H9 (cell line): ENCODE measurements around the gene NKIRAS1. TPM values are rescaled to one million over a fixed set of nuclear protein-coding genes. Genes with fewer than 3 reads are reported as not detected.

Experiments used
- DNase-seq: peaks from one replicate; pipeline ENCODE4 v3.0.0-alpha.2; 2017
- H2AFZ ChIP-seq: one replicate; pipeline ENCODE4 v1.6.1; 2013; ENCODE audit warnings: mild to moderate bottlenecking, low read length, control low read depth, moderate library complexity
- H2AK5ac ChIP-seq: 2 replicates; pipeline ENCODE4 v1.6.1; 2013; ENCODE audit warnings: low read length, control low read depth, mixed read lengths; ENCODE audit not compliant: insufficient read length
- H2BK120ac ChIP-seq: one replicate; pipeline ENCODE4 v1.6.1; 2013; ENCODE audit warnings: low read depth, mild to moderate bottlenecking, low read length, control low read depth, inconsistent platforms; ENCODE audit not compliant: poor library complexity, severe bottlenecking
- H2BK12ac ChIP-seq: 2 replicates; pipeline ENCODE4 v1.6.1; 2013; ENCODE audit warnings: low read length, control low read depth, mixed read lengths, low read depth; ENCODE audit not compliant: insufficient read length
- H2BK15ac ChIP-seq: 2 replicates; pipeline ENCODE4 v1.6.1; 2013; ENCODE audit warnings: low read depth, low read length, control low read depth
- H2BK20ac ChIP-seq: one replicate; pipeline ENCODE4 v1.6.1; 2013; ENCODE audit warnings: low read depth, mild to moderate bottlenecking, low read length, control low read depth, inconsistent platforms; ENCODE audit not compliant: poor library complexity, severe bottlenecking
- H2BK5ac ChIP-seq: 2 replicates; pipeline ENCODE4 v1.6.1; 2013; ENCODE audit warnings: low read length, control low read depth, mixed read lengths; ENCODE audit not compliant: insufficient read length
- H3K14ac ChIP-seq: 2 replicates; pipeline ENCODE4 v1.6.1; 2013; ENCODE audit warnings: low read length, control low read depth; ENCODE audit not compliant: insufficient read depth
- H3K18ac ChIP-seq: 2 replicates; pipeline ENCODE4 v1.6.1; 2013; ENCODE audit warnings: low read depth, mild to moderate bottlenecking, mixed read lengths, low read length, control low read depth; ENCODE audit not compliant: insufficient read length
- H3K23ac ChIP-seq: 2 replicates; pipeline ENCODE4 v1.6.1; 2013; ENCODE audit warnings: low read length, control low read depth, mixed read lengths, low read depth; ENCODE audit not compliant: insufficient read length
- H3K23me2 ChIP-seq: 2 replicates; pipeline ENCODE4 v1.6.1; 2013; ENCODE audit warnings: low read depth, mild to moderate bottlenecking, mixed read lengths, low read length, control low read depth; ENCODE audit not compliant: insufficient read length, poor library complexity, severe bottlenecking
- H3K27ac ChIP-seq: 2 replicates; pipeline ENCODE4 v1.5.1; 2013; ENCODE audit warnings: low read length, control low read depth, mixed read lengths, low read depth; ENCODE audit not compliant: insufficient read length
- H3K27me3 ChIP-seq: 2 replicates; pipeline ENCODE4 v1.6.1; 2013; ENCODE audit warnings: low read length, control low read depth, inconsistent platforms; ENCODE audit not compliant: insufficient read depth
- H3K4ac ChIP-seq: 2 replicates; pipeline ENCODE4 v1.6.1; 2013; ENCODE audit warnings: low read depth, mild to moderate bottlenecking, control low read depth, inconsistent platforms, low read length, moderate library complexity
- H3K4me1 ChIP-seq: 2 replicates; pipeline ENCODE4 v1.6.1; 2013; ENCODE audit warnings: low read length, control low read depth, inconsistent platforms; ENCODE audit not compliant: insufficient read depth
- H3K4me2 ChIP-seq: 2 replicates; pipeline ENCODE4 v1.6.1; 2013; ENCODE audit warnings: low read length, control low read depth, mixed read lengths; ENCODE audit not compliant: insufficient read length, insufficient read depth
- H3K56ac ChIP-seq: 2 replicates; pipeline ENCODE4 v1.6.1; 2013; ENCODE audit warnings: low read depth, mild to moderate bottlenecking, mixed read lengths, low read length, control low read depth; ENCODE audit not compliant: insufficient read length
- H3K79me1 ChIP-seq: 2 replicates; pipeline ENCODE4 v1.6.1; 2013; ENCODE audit warnings: low read depth, mild to moderate bottlenecking, moderate library complexity, low read length, control low read depth, inconsistent platforms; ENCODE audit not compliant: insufficient read depth, poor library complexity, severe bottlenecking
- H3K79me2 ChIP-seq: 2 replicates; pipeline ENCODE4 v1.6.1; 2013; ENCODE audit warnings: low read length, control low read depth, inconsistent platforms; ENCODE audit not compliant: insufficient read depth
- H3K9ac ChIP-seq: 2 replicates; pipeline ENCODE4 v1.6.1; 2013; ENCODE audit warnings: low read length, control low read depth, mixed read lengths; ENCODE audit not compliant: insufficient read length; ENCODE audit errors: extremely low read depth
- H3K9me3 ChIP-seq: one replicate; pipeline ENCODE4 v1.6.1; 2013; ENCODE audit warnings: low read depth, low read length, inconsistent platforms; ENCODE audit not compliant: control insufficient read depth
- H3T11ph ChIP-seq: one replicate; pipeline ENCODE4 v1.6.1; 2013; ENCODE audit warnings: mild to moderate bottlenecking, low read length, control low read depth, inconsistent platforms
- H4K20me1 ChIP-seq: one replicate; pipeline ENCODE4 v1.6.1; 2013; ENCODE audit not compliant: control insufficient read depth, insufficient read length, insufficient read depth
- H4K5ac ChIP-seq: 2 replicates; pipeline ENCODE4 v1.6.1; 2013; ENCODE audit warnings: low read depth, mild to moderate bottlenecking, mixed read lengths, low read length, control low read depth; ENCODE audit not compliant: insufficient read length
- H4K8ac ChIP-seq: replicated peaks from 2 replicates; pipeline ENCODE4 v1.6.1; 2013; ENCODE audit warnings: low read length, control low read depth, mixed read lengths, low read depth; ENCODE audit not compliant: insufficient read length
- H4K91ac ChIP-seq: 2 replicates; pipeline ENCODE4 v1.6.1; 2013; ENCODE audit warnings: low read depth, mild to moderate bottlenecking, moderate library complexity, mixed read lengths, low read length, control low read depth; ENCODE audit not compliant: insufficient read length
- H3K27ac Mint-ChIP-seq, 3 experiments: 2 replicates in 2 of 3; 3 replicates in 1 of 3; pipeline ENCODE4 v1.8.0; 2020 to 2021; ENCODE audit warnings: mixed read lengths in 3 of 3, mild to moderate bottlenecking in 1 of 3, moderate library complexity in 1 of 3
- H3K27me3 Mint-ChIP-seq: 2 replicates; pipeline ENCODE4 v1.8.0; 2021; ENCODE audit warnings: low read depth, mild to moderate bottlenecking, moderate library complexity, mixed read lengths
- H3K36me3 Mint-ChIP-seq, 3 experiments: 2 replicates in 2 of 3; 3 replicates in 1 of 3; pipeline ENCODE4 v1.8.0; 2020 to 2021; ENCODE audit warnings: low read depth in 3 of 3, mixed read lengths in 3 of 3; ENCODE audit not compliant: insufficient read depth in 1 of 3
- H3K4me1 Mint-ChIP-seq, 2 experiments: 2 replicates each; pipeline ENCODE4 v1.8.0; 2020; ENCODE audit warnings: mixed read lengths in 2 of 2
- H3K4me3 Mint-ChIP-seq, 2 experiments: 2 replicates in 1 of 2; 3 replicates in 1 of 2; pipeline ENCODE4 v1.8.0; 2020 to 2021; ENCODE audit warnings: mild to moderate bottlenecking in 2 of 2, mixed read lengths in 2 of 2, moderate library complexity in 1 of 2
- H3K9me3 Mint-ChIP-seq, 2 experiments: 2 replicates in 1 of 2; 3 replicates in 1 of 2; pipeline ENCODE4 v1.8.0; 2020; ENCODE audit warnings: mild to moderate bottlenecking in 2 of 2, mixed read lengths in 2 of 2, moderate library complexity in 1 of 2
- WGBS: extraction: QIAGEN DNeasy Blood & Tissue Kit; methylation state at CpG from one replicate; pipeline ENCODE4 v1.1.7; 2013; ENCODE audit warnings: missing lambda C conversion rate, low lambda C conversion rate, mixed read lengths; ENCODE audit not compliant: insufficient read length; ENCODE audit errors: extremely low coverage; 5-methylcytosine and 5-hydroxymethylcytosine counted together
- total RNA-seq: library from RNA; stranded (reverse); gene quantifications from 2 replicates; pipeline ENCODE4 v1.2.1, GENCODE V29; 2021
- TF ChIP-seq, protein P1 (sequence below): fragments of 200-600 bp; sonication (generic); conservative IDR thresholded peaks from 3 replicates; pipeline ENCODE4 v1.8.0; 2021; ENCODE audit warnings: antibody characterized with exemption, mild to moderate bottlenecking

NKIRAS1 gene
- total RNA-seq, 1 experiment from 2014 or later: 6.1 TPM

DNA sequence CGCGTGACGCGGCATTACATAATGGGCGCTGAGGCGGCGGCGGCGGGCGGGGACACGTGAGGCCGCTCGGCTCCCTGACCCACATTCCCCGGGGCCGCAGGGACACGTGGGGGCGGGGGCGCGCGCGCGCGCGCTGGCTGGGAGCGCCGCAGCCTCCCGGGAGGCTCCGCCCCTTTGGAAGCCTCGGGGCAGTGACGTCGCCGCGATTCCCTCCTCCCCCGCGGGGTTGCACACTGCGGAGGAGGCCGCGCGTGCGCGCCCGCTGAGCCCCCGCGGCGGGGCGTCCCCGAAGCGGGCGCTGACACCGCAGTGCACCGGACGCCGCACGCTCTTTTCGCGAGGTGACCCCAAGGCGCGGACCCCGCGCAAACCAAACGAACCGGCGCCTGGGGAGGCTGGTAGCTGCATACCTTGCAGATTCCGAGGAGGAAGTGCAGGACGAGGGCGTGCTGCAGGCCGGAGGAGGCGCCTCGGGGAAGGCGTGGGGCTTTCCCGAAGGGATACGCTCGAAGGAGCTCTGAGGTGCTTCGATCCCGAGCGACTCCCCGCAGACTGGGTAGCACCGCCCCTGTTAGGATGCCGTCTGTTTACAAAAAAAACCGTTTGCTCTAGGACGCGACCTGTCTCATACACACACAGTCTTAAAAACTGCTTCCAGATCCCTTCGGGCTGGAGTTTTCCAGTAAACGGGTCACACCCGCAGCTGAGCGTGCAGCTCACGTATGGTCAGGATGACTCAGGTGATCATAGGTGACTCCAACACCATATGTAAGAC lies 29.3 kb upstream of the NKIRAS1 start:
- Histone ChIP-seq H3K27ac (peak overlapping the region; percentile 50), H2BK120ac (no peak overlapping the region), H4K8ac (no peak overlapping the region), H3K79me2 (peaks cover 3% of the 10 kb centered on the region; the same call in 1 of the 2 replicates), H3K27me3 (no peaks in the 10 kb centered on the region), H3K4me1 (peaks cover 10% of the 10 kb centered on the region; the same call in 1 of the 2 replicates), H2BK5ac (no peak overlapping the region), H3K9me3 (no peaks in the 10 kb centered on the region), H2BK20ac (no peak overlapping the region), H3K4ac (no peak overlapping the region), H3T11ph (no peak overlapping the region), H3K79me1 (peaks cover 3% of the 10 kb centered on the region), H4K5ac (no peak overlapping the region), H3K23ac (no peak overlapping the region), H3K56ac (no peak overlapping the region), H4K20me1 (no peaks in the 10 kb centered on the region), H3K23me2 (peaks cover 11% of the 10 kb centered on the region), H3K14ac (peak overlapping the region; percentile 26), H4K91ac (no peak overlapping the region), H3K18ac (peak overlapping the region; percentile 55), H3K4me2 (peak overlapping the region; percentile 62), H2AFZ (no peak overlapping the region), H2BK12ac (no peak overlapping the region), H2AK5ac (no peak overlapping the region), H3K9ac (peak overlapping the region; percentile 78), H2BK15ac (no peak overlapping the region)
- Mint-ChIP-seq H3K9me3 (peaks cover 0 to 2% of the 10 kb centered on the region in 2 experiments; a peak in 1 of 5 replicates), H3K27me3 (peaks cover 23% of the 10 kb centered on the region), H3K27ac (peak overlapping the region; percentile 97 to 100 (median 99)), H3K4me3 (peak overlapping the region; percentile 79 to 94), H3K4me1 (peaks cover 23 to 29% of the 10 kb centered on the region in 2 experiments), H3K36me3 (peaks cover 7 to 10% (median 7%) of the 10 kb centered on the region in 3 experiments; a peak in 5 of 7 replicates)
- no CpG with 5 or more reads among the region's 87 CpGs for WGBS
- DNase-seq: peak; percentile 96
- TF ChIP-seq, protein P1, sequence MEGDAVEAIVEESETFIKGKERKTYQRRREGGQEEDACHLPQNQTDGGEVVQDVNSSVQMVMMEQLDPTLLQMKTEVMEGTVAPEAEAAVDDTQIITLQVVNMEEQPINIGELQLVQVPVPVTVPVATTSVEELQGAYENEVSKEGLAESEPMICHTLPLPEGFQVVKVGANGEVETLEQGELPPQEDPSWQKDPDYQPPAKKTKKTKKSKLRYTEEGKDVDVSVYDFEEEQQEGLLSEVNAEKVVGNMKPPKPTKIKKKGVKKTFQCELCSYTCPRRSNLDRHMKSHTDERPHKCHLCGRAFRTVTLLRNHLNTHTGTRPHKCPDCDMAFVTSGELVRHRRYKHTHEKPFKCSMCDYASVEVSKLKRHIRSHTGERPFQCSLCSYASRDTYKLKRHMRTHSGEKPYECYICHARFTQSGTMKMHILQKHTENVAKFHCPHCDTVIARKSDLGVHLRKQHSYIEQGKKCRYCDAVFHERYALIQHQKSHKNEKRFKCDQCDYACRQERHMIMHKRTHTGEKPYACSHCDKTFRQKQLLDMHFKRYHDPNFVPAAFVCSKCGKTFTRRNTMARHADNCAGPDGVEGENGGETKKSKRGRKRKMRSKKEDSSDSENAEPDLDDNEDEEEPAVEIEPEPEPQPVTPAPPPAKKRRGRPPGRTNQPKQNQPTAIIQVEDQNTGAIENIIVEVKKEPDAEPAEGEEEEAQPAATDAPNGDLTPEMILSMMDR: no peak
